Amniotic epithelial cell (primary cell): Measurements from ENCODE around the gene SLC40A1.
"Not testable (repeated sequence)": the region's sequence is repeated elsewhere in the genome, so short reads cannot be mapped to it uniquely, and the experiment has no call there.

Experiments used
- DNase-seq: peaks from one replicate; pipeline ENCODE4 v3.0.0-alpha.2; 2010; ENCODE audit warnings: low read depth

Gene SLC40A1

GRCh38 chr2:189580658-189581353 lies at the start of gene SLC40A1:
SLC40A1 (minus strand) TSS chr2:189580786; CDS start chr2:189580460, 326 bp downstream.
- peak; percentile 53 for DNase-seq

- peak; percentile 81 for DNase-seq
These were observed 49.2 kb upstream of the SLC40A1 start for GRCh38 chr2:189629531-189630453.

- peak; percentile 59 for DNase-seq
These were observed 48.4 kb upstream of the SLC40A1 start for GRCh38 chr2:189628817-189629530.

- DNase-seq = no peak
These were observed 47.2 kb upstream of the SLC40A1 start for GRCh38 chr2:189627789-189628188.

GRCh38 chr2:189625636-189626035 lies 45.0 kb upstream of the SLC40A1 start:
- DNase-seq = no peak

- no peak for DNase-seq
These were observed 44.2 kb upstream of the SLC40A1 start for GRCh38 chr2:189624648-189625355.

GRCh38 chr2:189623049-189623448 lies 42.5 kb upstream of the SLC40A1 start:
- no peak for DNase-seq

GRCh38 chr2:189621781-189622180 lies 41.2 kb upstream of the SLC40A1 start:
- no peak for DNase-seq

- no peak for DNase-seq
These were observed 37.6 kb upstream of the SLC40A1 start for GRCh38 chr2:189618197-189618596.

- no peak for DNase-seq
These were observed 34.0 kb upstream of the SLC40A1 start for GRCh38 chr2:189614585-189614984.

- peak; percentile 86 for DNase-seq
These were observed 33.2 kb upstream of the SLC40A1 start for GRCh38 chr2:189613650-189614420.

GRCh38 chr2:189613077-189613636 lies 32.6 kb upstream of the SLC40A1 start:
- peak; percentile 100 for DNase-seq

GRCh38 chr2:189610700-189611099 lies 30.1 kb upstream of the SLC40A1 start:
- DNase-seq = no peak

- DNase-seq = peak; percentile 65
These were observed 29.3 kb upstream of the SLC40A1 start for GRCh38 chr2:189609853-189610252.

- peak; percentile 92 for DNase-seq
These were observed 28.8 kb upstream of the SLC40A1 start for GRCh38 chr2:189609423-189609816.

GRCh38 chr2:189608795-189609422 lies 28.3 kb upstream of the SLC40A1 start:
- DNase-seq = peak; percentile 76

GRCh38 chr2:189608170-189608569 lies 27.6 kb upstream of the SLC40A1 start:
- no peak for DNase-seq

- DNase-seq = no peak
These were observed 21.6 kb upstream of the SLC40A1 start for GRCh38 chr2:189602233-189602632.

GRCh38 chr2:189601652-189602051 lies 21.1 kb upstream of the SLC40A1 start:
- not testable (repeated sequence) for DNase-seq

- DNase-seq = peak; percentile 68
These were observed 20.5 kb upstream of the SLC40A1 start for GRCh38 chr2:189601043-189601442.
